Immature natural killer cell (primary cell): ENCODE measurements around the gene CBL. TPM values are rescaled to one million over a fixed set of nuclear protein-coding genes. Genes with fewer than 3 reads are reported as not detected.

Experiments
- DNase-seq, 3 donors: peaks; one replicate each; pipeline ENCODE4 v3.0.0; 2022; ENCODE audit warnings: mixed read lengths in 1 of 3
- H3K27ac Mint-ChIP-seq, 6 donors: one replicate each; pipeline ENCODE4 v1.8.0; 2020; ENCODE audit warnings: mixed read lengths in 6 of 6, mild to moderate bottlenecking in 5 of 6, inconsistent platforms in 4 of 6, moderate library complexity in 3 of 6
- H3K27me3 Mint-ChIP-seq, 3 donors: one replicate each; pipeline ENCODE4 v1.8.0; 2020 to 2021; ENCODE audit warnings: low read depth in 3 of 3, mild to moderate bottlenecking in 3 of 3, mixed read lengths in 3 of 3, moderate library complexity in 3 of 3, inconsistent platforms in 1 of 3
- H3K36me3 Mint-ChIP-seq, 3 donors: one replicate each; pipeline ENCODE4 v1.8.0; 2020; ENCODE audit warnings: mixed read lengths in 3 of 3, inconsistent platforms in 2 of 3, mild to moderate bottlenecking in 2 of 3
- H3K4me1 Mint-ChIP-seq, 2 donors: one replicate each; pipeline ENCODE4 v1.8.0; 2020; ENCODE audit warnings: inconsistent platforms in 2 of 2, mild to moderate bottlenecking in 2 of 2, mixed read lengths in 2 of 2, moderate library complexity in 1 of 2
- H3K4me3 Mint-ChIP-seq, 5 donors: one replicate each; pipeline ENCODE4 v1.8.0; 2020; ENCODE audit warnings: mild to moderate bottlenecking in 5 of 5, mixed read lengths in 5 of 5, inconsistent platforms in 3 of 5, moderate library complexity in 3 of 5
- H3K9me3 Mint-ChIP-seq, 6 donors: one replicate each; pipeline ENCODE4 v1.8.0; 2020; ENCODE audit warnings: mild to moderate bottlenecking in 6 of 6, mixed read lengths in 6 of 6, inconsistent platforms in 4 of 6, moderate library complexity in 3 of 6
- polyA plus RNA-seq, 3 donors: library from polyadenylated mRNA; unstranded; fragments of 300-500 nt; fragmentation: Illumina TruSeq; gene quantifications; one replicate each; pipeline ENCODE4 v1.2.3, GENCODE V29; 2021

The CBL gene
- polyA plus RNA-seq, 3 donors from 2014 or later: 1.1 to 9.6 (median 5.0) TPM

DNA sequence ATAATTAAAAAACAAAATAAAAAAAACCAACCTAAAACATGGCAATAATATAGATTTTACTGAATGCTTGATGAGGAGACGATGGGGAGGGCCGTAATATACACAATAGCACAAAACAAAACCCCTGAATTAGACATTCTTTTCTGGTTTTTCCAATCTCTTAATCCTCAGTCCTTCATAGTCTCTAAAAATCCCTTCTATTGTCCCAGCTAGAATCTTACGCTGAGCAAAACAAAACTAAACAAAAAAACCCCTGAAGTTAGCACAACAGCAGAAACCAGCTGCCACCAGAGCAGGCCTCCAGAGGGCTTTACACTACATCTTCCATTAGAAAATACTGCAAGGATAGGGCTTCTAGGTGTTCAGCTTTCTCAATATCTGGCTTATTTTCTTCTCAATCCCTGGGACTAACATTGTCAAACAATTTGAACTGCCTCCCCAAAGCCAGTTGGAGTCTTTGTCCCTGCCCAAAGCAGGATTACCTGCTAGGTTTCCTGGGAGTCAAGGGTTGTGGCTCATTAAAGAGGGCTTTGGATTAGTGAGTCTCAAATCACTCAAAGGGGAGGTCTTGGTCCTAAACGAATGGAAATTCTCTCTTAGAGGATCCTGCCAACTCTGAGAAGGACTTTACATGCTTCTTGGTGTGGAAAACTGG lies 126.1 kb downstream of the CBL start:
- H3K27ac Mint-ChIP-seq: peak overlapping the region in 2 of 6 donors; percentile 36 to 97

GRCh38 chr11:119334174-119334930 lies 128.2 kb downstream of the CBL start, which contains the start of gene RNF26:
Gene RNF26, plus strand, starts transcription at chr11:119334527. Its CDS starts 596 bp downstream, at chr11:119335123.
- Mint-ChIP-seq H3K27ac (peak within 1 kb of the TSS; percentile 93 to 99 (median 97)), H3K27me3 (peaks cover 7 to 17% (median 11%) of the 10 kb centered on the region in 3 donors), H3K9me3 (no peaks in the 10 kb centered on the region), H3K4me1 (peaks cover 29 to 33% of the 10 kb centered on the region in 2 donors), H3K36me3 (peaks cover 0 to 5% (median 0%) of the 10 kb centered on the region in 3 donors), H3K4me3 (peak within 1 kb of the TSS; percentile 94 to 100 (median 95))
- DNase-seq: peak; percentile 93 to 95 (median 94)

More for the DNA sequence above, 126.1 kb downstream of the CBL start:
- Mint-ChIP-seq H3K4me1 (peaks cover 17 to 26% of the 10 kb centered on the region in 2 donors), H3K36me3 (peaks cover 0 to 5% (median 0%) of the 10 kb centered on the region in 3 donors), H3K9me3 (no peaks in the 10 kb centered on the region), H3K27me3 (peaks cover 6 to 16% (median 9%) of the 10 kb centered on the region in 3 donors), H3K4me3 (peak overlapping the region in 3 of 5 donors; percentile 94 to 99 (median 95))
- DNase-seq: no peak

GRCh38 chr11:119335091-119335654 lies 129.0 kb downstream of the CBL start:
- H3K4me3 Mint-ChIP-seq: peak overlapping the region; percentile 94 to 100 (median 95)
- H3K9me3 Mint-ChIP-seq: no peaks in the 10 kb centered on the region
- DNase-seq: no peak
- H3K36me3 Mint-ChIP-seq: peaks cover 0 to 5% (median 0%) of the 10 kb centered on the region in 3 donors
- H3K27me3 Mint-ChIP-seq: peaks cover 7 to 17% (median 11%) of the 10 kb centered on the region in 3 donors
- peak overlapping the region; percentile 93 to 99 (median 97) for H3K27ac Mint-ChIP-seq
- H3K4me1 Mint-ChIP-seq: peaks cover 30 to 34% of the 10 kb centered on the region in 2 donors

- Mint-ChIP-seq H3K9me3 (no peaks in the 10 kb centered on the region), H3K27ac (peak overlapping the region in 4 of 6 donors; percentile 93 to 98 (median 95)), H3K4me1 (peaks cover 30 to 35% of the 10 kb centered on the region in 2 donors), H3K4me3 (peak overlapping the region; percentile 94 to 100 (median 95)), H3K27me3 (peaks cover 7 to 19% (median 11%) of the 10 kb centered on the region in 3 donors), H3K36me3 (peaks cover 0 to 5% (median 0%) of the 10 kb centered on the region in 3 donors)
- DNase-seq: no peak
Measured at GRCh38 chr11:119335655-119336543, 129.8 kb downstream of the CBL start.

DNA sequence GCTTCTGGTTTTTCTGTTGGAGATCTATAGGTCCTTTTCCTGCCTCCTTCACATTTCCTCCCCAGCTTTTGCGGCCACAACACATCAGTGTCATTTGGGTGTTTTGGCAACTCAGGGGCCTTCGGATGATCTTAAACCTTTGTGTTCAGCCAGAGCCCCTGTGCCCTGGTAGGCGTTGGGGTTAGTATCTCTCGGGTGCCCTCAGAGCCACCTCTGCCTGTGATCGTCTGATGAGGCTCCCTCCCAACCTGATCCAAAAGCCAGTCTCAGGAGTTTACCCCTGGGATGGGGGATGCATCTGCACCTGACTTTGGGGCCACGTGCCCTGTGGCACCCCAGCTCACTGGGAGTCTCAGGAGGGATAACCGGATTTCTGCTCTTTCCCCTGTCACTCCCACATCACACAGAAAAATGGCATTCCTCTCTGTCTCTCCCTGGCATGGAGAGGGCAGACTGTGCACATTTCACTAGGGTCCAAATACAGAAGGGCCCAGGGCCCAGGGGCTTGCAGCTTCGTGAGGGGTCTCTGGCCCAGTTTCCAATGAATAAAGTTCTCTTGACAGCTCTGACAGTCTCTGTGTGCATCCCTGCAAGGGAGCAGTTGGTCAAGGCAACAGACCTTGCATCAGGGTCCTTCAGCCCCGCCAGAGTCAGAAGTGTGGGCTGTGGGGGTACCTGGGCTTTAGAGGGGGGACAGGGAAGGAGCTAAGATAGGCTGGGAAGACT lies 130.8 kb downstream of the CBL start:
- DNase-seq: no peak
- Mint-ChIP-seq H3K27me3 (peaks cover 8 to 23% (median 11%) of the 10 kb centered on the region in 3 donors), H3K9me3 (no peaks in the 10 kb centered on the region), H3K4me1 (peaks cover 30 to 38% of the 10 kb centered on the region in 2 donors), H3K27ac (peak overlapping the region in 3 of 6 donors; percentile 19 to 74 (median 21)), H3K36me3 (peaks cover 0 to 5% (median 0%) of the 10 kb centered on the region in 3 donors), H3K4me3 (peak overlapping the region; percentile 15 to 95 (median 62))

- Mint-ChIP-seq H3K36me3 (peaks cover 0 to 5% (median 0%) of the 10 kb centered on the region in 3 donors), H3K4me3 (peak overlapping the region in 1 of 5 donors; percentile 39), H3K27me3 (peaks cover 8 to 20% (median 11%) of the 10 kb centered on the region in 3 donors), H3K9me3 (no peaks in the 10 kb centered on the region), H3K27ac (no peak overlapping the region), H3K4me1 (peaks cover 30 to 38% of the 10 kb centered on the region in 2 donors)
- no peak for DNase-seq
Measured at GRCh38 chr11:119337581-119338317, 131.6 kb downstream of the CBL start.

DNA sequence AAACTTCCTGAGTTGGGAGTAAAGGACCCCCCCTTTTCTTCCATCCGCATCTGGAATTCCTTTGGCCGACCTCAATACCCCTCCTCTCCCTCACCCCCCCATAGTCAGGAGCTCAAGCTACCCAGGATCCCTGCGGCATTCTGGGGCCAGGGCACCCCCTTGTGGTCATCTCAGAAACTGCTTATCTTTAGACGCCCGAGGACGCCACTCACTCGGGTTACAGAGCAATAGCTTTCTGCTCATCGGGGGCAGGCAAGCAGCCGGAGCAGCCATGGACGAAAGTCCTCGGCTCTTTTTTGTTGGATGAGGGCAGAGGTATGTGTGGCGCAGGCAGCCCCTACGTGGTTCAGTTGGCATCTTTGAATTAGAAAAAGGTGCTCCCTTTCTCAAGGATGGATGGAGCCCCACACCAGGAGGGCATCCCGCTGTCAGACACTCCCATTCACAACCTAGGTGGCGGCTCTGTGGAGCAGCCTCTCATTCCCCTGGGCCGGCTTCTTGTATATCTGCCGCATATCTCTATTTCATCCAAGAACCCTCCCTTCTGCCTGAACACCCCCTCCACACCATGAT lies 132.3 kb downstream of the CBL start:
- Mint-ChIP-seq H3K36me3 (peaks cover 0 to 5% (median 0%) of the 10 kb centered on the region in 3 donors), H3K4me3 (peak overlapping the region; percentile 36 to 54 (median 39)), H3K27ac (no peak overlapping the region), H3K27me3 (peaks cover 10 to 22% (median 13%) of the 10 kb centered on the region in 3 donors), H3K4me1 (peaks cover 30 to 36% of the 10 kb centered on the region in 2 donors), H3K9me3 (no peaks in the 10 kb centered on the region)
- peak; percentile 44 to 56 (median 51) for DNase-seq

DNA sequence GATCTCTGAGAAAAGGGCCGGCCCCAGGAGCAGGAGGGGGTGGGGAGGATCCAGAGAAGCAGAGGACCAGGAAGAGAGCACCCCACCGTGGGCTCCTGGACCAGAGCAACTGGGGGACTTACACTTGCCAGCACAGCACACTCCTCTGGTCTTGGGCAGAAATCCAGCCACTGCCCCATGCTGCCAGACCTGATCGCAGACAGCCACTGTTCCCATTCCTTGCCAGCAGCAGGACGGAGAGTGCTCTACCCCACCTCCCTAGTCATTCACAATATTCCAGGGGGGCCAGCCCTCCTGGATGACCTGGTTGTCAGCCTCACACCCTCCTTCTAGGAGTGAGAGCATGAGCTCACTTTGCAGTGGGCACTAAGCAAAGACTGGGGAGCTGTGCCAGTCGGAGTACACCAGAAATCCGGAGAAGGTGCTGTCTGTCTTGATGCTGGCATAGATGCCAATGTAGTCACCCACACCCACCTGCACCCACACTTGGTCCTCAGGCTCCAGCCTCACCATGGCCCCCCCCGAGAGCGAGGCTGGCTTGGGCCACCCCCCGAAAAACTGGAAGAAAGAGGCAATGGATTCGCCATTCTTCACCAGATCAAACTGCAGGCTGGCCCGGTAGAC lies 132.9 kb downstream of the CBL start:
- Mint-ChIP-seq H3K27ac (no peak overlapping the region), H3K9me3 (no peaks in the 10 kb centered on the region), H3K36me3 (peaks cover 0 to 5% (median 0%) of the 10 kb centered on the region in 3 donors), H3K27me3 (peaks cover 10 to 21% (median 15%) of the 10 kb centered on the region in 3 donors), H3K4me3 (peak overlapping the region; percentile 12 to 67 (median 44)), H3K4me1 (peaks cover 25 to 32% of the 10 kb centered on the region in 2 donors)
- no peak for DNase-seq

GRCh38 chr11:119339589-119340334 lies 133.6 kb downstream of the CBL start:
- peaks cover 0 to 5% (median 0%) of the 10 kb centered on the region in 3 donors for H3K36me3 Mint-ChIP-seq
- peaks cover 9 to 15% (median 12%) of the 10 kb centered on the region in 3 donors for H3K27me3 Mint-ChIP-seq
- no peak overlapping the region for H3K27ac Mint-ChIP-seq
- DNase-seq: peak; percentile 19 to 32 (median 32)
- peak overlapping the region; percentile 12 to 67 (median 44) for H3K4me3 Mint-ChIP-seq
- no peaks in the 10 kb centered on the region for H3K9me3 Mint-ChIP-seq
- H3K4me1 Mint-ChIP-seq: peaks cover 18 to 28% of the 10 kb centered on the region in 2 donors

GRCh38 chr11:119340335-119341221 lies 134.4 kb downstream of the CBL start, which contains the start of gene C1QTNF5:
Gene C1QTNF5, minus strand, starts transcription at chr11:119340883. Its CDS starts 486 bp downstream, at chr11:119340397.
- peak within 1 kb of the TSS in 1 of 5 donors; percentile 27 for H3K4me3 Mint-ChIP-seq
- no peak for DNase-seq
- peaks cover 13 to 21% of the 10 kb centered on the region in 2 donors for H3K4me1 Mint-ChIP-seq
- peaks cover 0 to 5% (median 0%) of the 10 kb centered on the region in 3 donors for H3K36me3 Mint-ChIP-seq
- no peaks in the 10 kb centered on the region for H3K9me3 Mint-ChIP-seq
- peaks cover 7 to 12% (median 9%) of the 10 kb centered on the region in 3 donors for H3K27me3 Mint-ChIP-seq
- H3K27ac Mint-ChIP-seq: no peak within 1 kb of the TSS
